HCT116 (cell line): ENCODE results near the gene C6orf47. TPM values are rescaled to one million over a fixed set of nuclear protein-coding genes. Genes with fewer than 3 reads are reported as not detected.

Experiments used
- ATAC-seq: fragments of 200-7000 bp; cut with Tn5 transposase; 2 replicates; pipeline ENCODE4 v1.9.1; 2020; ENCODE audit warnings: mild to moderate bottlenecking, moderate library complexity
- BruUV-seq: library from RNA; stranded (reverse); fragments of 400-500 nt; replicated peaks from 2 replicates; lab custom pipeline; 2021; lab: Mats Ljungman, UMichigan
- CTCF ChIA-PET: fragments of 300-600 bp; sonication (Branson Sonifier 250); formaldehyde crosslinking; loops from one replicate; lab custom pipeline; 2021; ENCODE audit warnings: antibody characterized with exemption; lab: Charles Lee
- POLR2A ChIA-PET: fragments of 300-600, 350-600 bp; sonication (Branson Sonifier 250); formaldehyde crosslinking; loops from one replicate; lab custom pipeline; 2021; ENCODE audit warnings: antibody characterized with exemption; lab: Charles Lee
- RAD21 ChIA-PET, 2 experiments: fragments of 300-600 bp; sonication (Branson Sonifier 250); formaldehyde crosslinking; loops; one replicate each; lab custom pipeline; 2023; ENCODE audit warnings: low total read pairs in 2 of 2; ENCODE audit not compliant: uncharacterized antibody in 2 of 2, unreplicated experiment in 2 of 2, low non-redundant PET in 1 of 2; lab: Charles Lee
- DNase-seq: peaks from one replicate; pipeline ENCODE4 v3.0.0-alpha.2; 2010; ENCODE audit warnings: low read depth, low spot score
- H2AFZ ChIP-seq: fragments of 200-600 bp; shearing (Covaris generic), sonication (generic); 2 replicates; pipeline ENCODE4 v1.6.1; 2017; ENCODE audit warnings: low read depth, mixed run types, mixed read lengths, antibody characterized with exemption, low read length; ENCODE audit not compliant: poor library complexity, severe bottlenecking
- H3K27ac ChIP-seq: 2 replicates; pipeline ENCODE4 v1.5.1; 2012; ENCODE audit warnings: low read depth, low read length
- H3K27me3 ChIP-seq: fragments of 200-600 bp; sonication (generic); 2 replicates; pipeline ENCODE4 v1.6.1; 2016; ENCODE audit warnings: mixed run types, low read length, mixed read lengths; ENCODE audit not compliant: insufficient read depth
- H3K36me3 ChIP-seq, 2 experiments: fragments of 200-500 bp in 1 of 2; fragments of 200-600 bp in 1 of 2; sonication (Bioruptor generic) in 1 of 2; sonication (generic) in 1 of 2; 2 replicates each; pipeline versions ENCODE4 v1.5.1 to v1.6.1; 2014 to 2016; ENCODE audit warnings: low read length in 2 of 2, inconsistent platforms in 1 of 2, mixed read lengths in 1 of 2, mixed run types in 1 of 2; ENCODE audit not compliant: insufficient read depth in 2 of 2, control insufficient read depth in 1 of 2
- H3K4me1 ChIP-seq, 2 experiments: fragments of 200-600 bp in 1 of 2; sonication (generic) in 1 of 2; 2 replicates each; pipeline versions ENCODE4 v1.5.1 to v1.6.1; 2012 to 2017; ENCODE audit warnings: low read length in 2 of 2, inconsistent platforms in 1 of 2, mild to moderate bottlenecking in 1 of 2, mixed read lengths in 1 of 2, mixed run types in 1 of 2, moderate library complexity in 1 of 2; ENCODE audit not compliant: insufficient read depth in 2 of 2, control insufficient read depth in 1 of 2
- H3K4me2 ChIP-seq: fragments of 200-600 bp; sonication (generic); 2 replicates; pipeline ENCODE4 v1.6.1; 2017; ENCODE audit warnings: mixed run types, low read length, mixed read lengths
- H3K4me3 ChIP-seq, 2 experiments: fragments of 200-600 bp in 1 of 2; sonication (generic) in 1 of 2; replicated peaks in 1 of 2; 2 replicates each; pipeline ENCODE4 v1.5.1; 2011 to 2016; ENCODE audit warnings: low read length in 2 of 2, control low read depth in 1 of 2, low read depth in 1 of 2, mild to moderate bottlenecking in 1 of 2, mixed read lengths in 1 of 2, mixed run types in 1 of 2
- H3K79me2 ChIP-seq: fragments of 200-600 bp; sonication (generic); 2 replicates; pipeline ENCODE4 v1.6.1; 2017; ENCODE audit warnings: mild to moderate bottlenecking, mixed run types, low read length, moderate library complexity, mixed read lengths; ENCODE audit not compliant: insufficient read depth
- H3K9ac ChIP-seq: fragments of 200-600 bp; sonication (generic); 2 replicates; pipeline ENCODE4 v1.6.1; 2016; ENCODE audit warnings: low read length, mixed read lengths
- H3K9me2 ChIP-seq: fragments of 200-600 bp; sonication (generic), shearing (Covaris generic); 2 replicates; pipeline ENCODE4 v1.6.1; 2017; ENCODE audit warnings: mixed run types, mild to moderate bottlenecking, moderate library complexity; ENCODE audit not compliant: insufficient read depth
- H3K9me3 ChIP-seq, 2 experiments: fragments of 200-500 bp in 1 of 2; fragments of 200-600 bp in 1 of 2; sonication (Bioruptor generic) in 1 of 2; sonication (generic) in 1 of 2; 2 replicates each; pipeline ENCODE4 v1.6.1; 2014 to 2017; ENCODE audit warnings: low read length in 2 of 2, mixed read lengths in 2 of 2, inconsistent platforms in 1 of 2, low read depth in 1 of 2, mild to moderate bottlenecking in 1 of 2, mixed run types in 1 of 2, moderate library complexity in 1 of 2; ENCODE audit not compliant: control insufficient read depth in 1 of 2, insufficient read depth in 1 of 2
- H4K20me1 ChIP-seq: fragments of 200-600 bp; sonication (generic), shearing (Covaris generic); 2 replicates; pipeline ENCODE4 v1.6.1; 2017; ENCODE audit warnings: mixed run types, mild to moderate bottlenecking, moderate library complexity; ENCODE audit not compliant: insufficient read depth
- ATF3 ChIP-seq: IDR thresholded peaks from 2 replicates; pipeline ENCODE4 v1.6.1; 2012
- CEBPB ChIP-seq: IDR thresholded peaks from 2 replicates; pipeline ENCODE4 v1.6.1; 2012; ENCODE audit warnings: low read depth
- EGR1 ChIP-seq: IDR thresholded peaks from 2 replicates; pipeline ENCODE4 v1.6.1; 2012; ENCODE audit warnings: low read depth
- EZH2 ChIP-seq: fragments of 200-600 bp; sonication (generic); IDR thresholded peaks from 2 replicates; pipeline ENCODE4 v1.6.1; 2017; ENCODE audit warnings: antibody characterized with exemption, mixed run types
- EZH2phosphoT487 ChIP-seq: fragments of 200-600 bp; IDR thresholded peaks from 2 replicates; pipeline ENCODE4 v1.6.1; 2018; ENCODE audit warnings: antibody characterized with exemption, borderline replicate concordance
- MAX ChIP-seq: IDR thresholded peaks from 2 replicates; pipeline ENCODE4 v1.6.1; 2012
- POLR2A ChIP-seq: IDR thresholded peaks from 2 replicates; pipeline ENCODE4 v1.7.0; 2011; ENCODE audit warnings: borderline replicate concordance; ENCODE audit not compliant: insufficient read depth, insufficient read length; ENCODE audit errors: extremely low read depth
- RAD21 ChIP-seq: IDR thresholded peaks from 2 replicates; pipeline ENCODE4 v1.6.1; 2012; ENCODE audit warnings: low read depth, mild to moderate bottlenecking
- REST ChIP-seq: IDR thresholded peaks from 2 replicates; pipeline ENCODE4 v1.6.1; 2012; ENCODE audit warnings: low read depth
- SIN3A ChIP-seq: IDR thresholded peaks from 2 replicates; pipeline ENCODE4 v1.6.1; 2012; ENCODE audit warnings: low read depth
- SP1 ChIP-seq: IDR thresholded peaks from 2 replicates; pipeline ENCODE4 v1.6.1; 2012; ENCODE audit warnings: low read depth
- SRF ChIP-seq: IDR thresholded peaks from 2 replicates; pipeline ENCODE4 v1.6.1; 2012; ENCODE audit warnings: low read depth
- TCF7L2 ChIP-seq: IDR thresholded peaks from 2 replicates; pipeline ENCODE4 v1.7.0; 2011; ENCODE audit warnings: borderline replicate concordance, inconsistent platforms; ENCODE audit not compliant: insufficient read depth, insufficient read length; ENCODE audit errors: extremely low read depth
- ZFX ChIP-seq: fragments of 450-650 bp; IDR thresholded peaks from 2 replicates; pipeline ENCODE4 v1.6.1; 2017
- ZNF274 ChIP-seq: fragments of 200-500 bp; sonication (Bioruptor generic); IDR thresholded peaks from 2 replicates; pipeline ENCODE4 v1.6.1; 2014; ENCODE audit warnings: mild to moderate bottlenecking, low read depth, low read length, inconsistent platforms
- intact Hi-C: fragments of 100-400 bp; cut with micrococcal nuclease; formaldehyde crosslinking; loops from 2 replicates; pipeline ENCODE4 v1.10.0; 2022
- total RNA-seq: library from RNA; stranded (reverse); gene quantifications from one replicate; pipeline ENCODE4 v1.2.1, GENCODE V29; 2021; ENCODE audit not compliant: unreplicated experiment
- TF ChIP-seq, protein P1 (sequence below), 3 experiments: fragments of 200-600 bp in 1 of 3; sonication (generic) in 1 of 3; IDR thresholded peaks in 2 of 3; conservative IDR thresholded peaks in 1 of 3; 2 replicates each; pipeline ENCODE4 v1.5.1; 2012 to 2017; ENCODE audit warnings: low read depth in 2 of 3, low read length in 2 of 3, antibody characterized with exemption in 1 of 3, borderline replicate concordance in 1 of 3, control low read depth in 1 of 3, mild to moderate bottlenecking in 1 of 3, mixed read lengths in 1 of 3, mixed run types in 1 of 3, moderate library complexity in 1 of 3; ENCODE audit not compliant: insufficient read depth in 1 of 3

C6orf47 gene
- total RNA-seq, 1 experiment from 2014 or later = 13.4 TPM

- no peaks in the 10 kb centered on the region for H3K9me3 ChIP-seq
- intact Hi-C loops = no loop called here
- TF ChIP-seq ZNF274 = no peak
- no peak for TF ChIP-seq EZH2phosphoT487
- no peak for TF ChIP-seq REST
- no peak for TF ChIP-seq SP1
- no peak for TF ChIP-seq SRF
- TF ChIP-seq, protein P1, sequence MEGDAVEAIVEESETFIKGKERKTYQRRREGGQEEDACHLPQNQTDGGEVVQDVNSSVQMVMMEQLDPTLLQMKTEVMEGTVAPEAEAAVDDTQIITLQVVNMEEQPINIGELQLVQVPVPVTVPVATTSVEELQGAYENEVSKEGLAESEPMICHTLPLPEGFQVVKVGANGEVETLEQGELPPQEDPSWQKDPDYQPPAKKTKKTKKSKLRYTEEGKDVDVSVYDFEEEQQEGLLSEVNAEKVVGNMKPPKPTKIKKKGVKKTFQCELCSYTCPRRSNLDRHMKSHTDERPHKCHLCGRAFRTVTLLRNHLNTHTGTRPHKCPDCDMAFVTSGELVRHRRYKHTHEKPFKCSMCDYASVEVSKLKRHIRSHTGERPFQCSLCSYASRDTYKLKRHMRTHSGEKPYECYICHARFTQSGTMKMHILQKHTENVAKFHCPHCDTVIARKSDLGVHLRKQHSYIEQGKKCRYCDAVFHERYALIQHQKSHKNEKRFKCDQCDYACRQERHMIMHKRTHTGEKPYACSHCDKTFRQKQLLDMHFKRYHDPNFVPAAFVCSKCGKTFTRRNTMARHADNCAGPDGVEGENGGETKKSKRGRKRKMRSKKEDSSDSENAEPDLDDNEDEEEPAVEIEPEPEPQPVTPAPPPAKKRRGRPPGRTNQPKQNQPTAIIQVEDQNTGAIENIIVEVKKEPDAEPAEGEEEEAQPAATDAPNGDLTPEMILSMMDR (IDR thresholded peaks at IDR 0.05 in 2 of 3, conservative IDR thresholded peaks at IDR 0.05 in 1 of 3; ENCODE audit: borderline replicate concordance in 1 of 3, insufficient read depth in 1 of 3, low read depth in 2 of 3, low read length in 2 of 3) = no peak
- TF ChIP-seq ZFX = no peak
- no peak for TF ChIP-seq EZH2
- TF ChIP-seq MAX = no peak
- TF ChIP-seq SIN3A = no peak
- TF ChIP-seq RAD21 = no peak
- no peak for TF ChIP-seq EGR1
- no peak for TF ChIP-seq ATF3
- no peak for TF ChIP-seq CEBPB
- TF ChIP-seq POLR2A = no peak
- no peak for TF ChIP-seq TCF7L2
- ATAC-seq = no peak
- no TSS peak for BruUV-seq
- H3K27me3 ChIP-seq = no peaks in the 10 kb centered on the region
- H3K79me2 ChIP-seq = peaks cover 11% of the 10 kb centered on the region
- H3K27ac ChIP-seq = no peak overlapping the region
- H2AFZ ChIP-seq = no peak overlapping the region
- ChIA-PET RAD21 (no interaction called here), POLR2A (no interaction called here), CTCF (no interaction called here)
- H3K4me1 ChIP-seq = peaks cover 4 to 8% of the 10 kb centered on the region in 2 experiments; a peak in 2 of 4 replicates
- H4K20me1 ChIP-seq = no peaks in the 10 kb centered on the region
- no peak overlapping the region for H3K4me3 ChIP-seq
- no peaks in the 10 kb centered on the region for H3K9me2 ChIP-seq
- no peak for DNase-seq
- H3K9ac ChIP-seq = no peak overlapping the region
- no peak overlapping the region for H3K4me2 ChIP-seq
- H3K36me3 ChIP-seq = peaks cover 0 to 14% of the 10 kb centered on the region in 2 experiments; a peak in 2 of 4 replicates
These were observed 37.0 kb upstream of the C6orf47 start for GRCh38 chr6:31697555-31697954.
